Type B pancreatic cell (in vitro differentiated cells): ENCODE data around the gene TEX12. TPM values are rescaled to one million over a fixed set of nuclear protein-coding genes. Genes with fewer than 3 reads are reported as not detected.

Source experiments
- DNase-seq: peaks from one replicate; pipeline ENCODE4 v3.0.0; 2021; ENCODE audit warnings: mixed read lengths; ENCODE audit not compliant: unreplicated experiment; ENCODE audit errors: extremely low spot score
- H3K27ac Mint-ChIP-seq: 2 replicates; pipeline ENCODE4 v1.8.0; 2021; ENCODE audit warnings: mild to moderate bottlenecking, mixed read lengths
- H3K27me3 Mint-ChIP-seq: 2 replicates; pipeline ENCODE4 v1.8.0; 2021; ENCODE audit warnings: mixed read lengths
- H3K36me3 Mint-ChIP-seq: 2 replicates; pipeline ENCODE4 v1.8.0; 2021; ENCODE audit warnings: mixed read lengths
- H3K4me1 Mint-ChIP-seq: one replicate; pipeline ENCODE4 v1.8.0; 2021; ENCODE audit warnings: mixed read lengths; ENCODE audit not compliant: unreplicated experiment
- H3K4me3 Mint-ChIP-seq: 2 replicates; pipeline ENCODE4 v1.8.0; 2021; ENCODE audit warnings: mild to moderate bottlenecking, mixed read lengths
- H3K9me3 Mint-ChIP-seq: 2 replicates; pipeline ENCODE4 v1.8.0; 2021; ENCODE audit warnings: mixed read lengths
- long read RNA-seq: library from polyadenylated mRNA; unstranded; transcript quantifications from one replicate; pipeline ENCODE4 v2.0.0, GENCODE V29; 2020
- total RNA-seq: library from RNA; stranded (reverse); gene quantifications from 2 replicates; pipeline ENCODE4 v1.2.1, GENCODE V29; 2021; ENCODE audit warnings: low replicate concordance
- TF ChIP-seq, protein P1 (sequence below): fragments of 200-600 bp; sonication (generic); conservative IDR thresholded peaks from 2 replicates; pipeline ENCODE4 v1.5.0; 2021; ENCODE audit warnings: antibody characterized with exemption, mild to moderate bottlenecking

The TEX12 gene, protein sequence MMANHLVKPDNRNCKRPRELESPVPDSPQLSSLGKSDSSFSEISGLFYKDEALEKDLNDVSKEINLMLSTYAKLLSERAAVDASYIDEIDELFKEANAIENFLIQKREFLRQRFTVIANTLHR
- not detected in 2 replicates for total RNA-seq
- long read RNA-seq: 0 reads

DNA sequence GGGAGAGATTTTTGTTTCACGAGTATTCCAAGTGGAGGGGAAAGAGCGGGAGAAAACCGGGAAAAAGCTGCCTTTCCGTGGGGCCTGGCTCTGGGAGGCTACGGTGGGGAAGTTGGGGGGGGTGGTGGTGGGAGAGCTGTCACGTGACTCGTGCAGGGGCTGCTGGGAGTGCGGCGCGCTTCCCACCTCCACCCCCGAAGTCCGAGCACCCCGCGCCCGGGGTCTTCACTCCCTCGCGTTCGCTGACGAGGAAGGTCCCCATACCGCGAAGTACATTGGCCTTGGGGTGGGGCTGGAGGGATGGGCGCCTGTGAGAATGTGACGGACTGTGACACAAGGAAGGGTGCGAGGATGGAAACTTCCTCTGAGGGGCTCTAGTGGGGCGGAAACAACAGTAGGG lies at the start of gene TEX12:
TSS of gene TEX12 (plus strand) at position 228 of the 400 bp plus-strand sequence. CDS start 1,897 bp downstream, outside the sequence.
- Mint-ChIP-seq H3K36me3 (no peaks in the 10 kb centered on the region), H3K4me3 (no peak within 1 kb of the TSS), H3K4me1 (no peaks in the 10 kb centered on the region), H3K27ac (no peak within 1 kb of the TSS), H3K9me3 (peaks cover 5% of the 10 kb centered on the region), H3K27me3 (peaks cover 3% of the 10 kb centered on the region)
- DNase-seq: no peak
- TF ChIP-seq, protein P1, sequence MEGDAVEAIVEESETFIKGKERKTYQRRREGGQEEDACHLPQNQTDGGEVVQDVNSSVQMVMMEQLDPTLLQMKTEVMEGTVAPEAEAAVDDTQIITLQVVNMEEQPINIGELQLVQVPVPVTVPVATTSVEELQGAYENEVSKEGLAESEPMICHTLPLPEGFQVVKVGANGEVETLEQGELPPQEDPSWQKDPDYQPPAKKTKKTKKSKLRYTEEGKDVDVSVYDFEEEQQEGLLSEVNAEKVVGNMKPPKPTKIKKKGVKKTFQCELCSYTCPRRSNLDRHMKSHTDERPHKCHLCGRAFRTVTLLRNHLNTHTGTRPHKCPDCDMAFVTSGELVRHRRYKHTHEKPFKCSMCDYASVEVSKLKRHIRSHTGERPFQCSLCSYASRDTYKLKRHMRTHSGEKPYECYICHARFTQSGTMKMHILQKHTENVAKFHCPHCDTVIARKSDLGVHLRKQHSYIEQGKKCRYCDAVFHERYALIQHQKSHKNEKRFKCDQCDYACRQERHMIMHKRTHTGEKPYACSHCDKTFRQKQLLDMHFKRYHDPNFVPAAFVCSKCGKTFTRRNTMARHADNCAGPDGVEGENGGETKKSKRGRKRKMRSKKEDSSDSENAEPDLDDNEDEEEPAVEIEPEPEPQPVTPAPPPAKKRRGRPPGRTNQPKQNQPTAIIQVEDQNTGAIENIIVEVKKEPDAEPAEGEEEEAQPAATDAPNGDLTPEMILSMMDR: no peak

DNA sequence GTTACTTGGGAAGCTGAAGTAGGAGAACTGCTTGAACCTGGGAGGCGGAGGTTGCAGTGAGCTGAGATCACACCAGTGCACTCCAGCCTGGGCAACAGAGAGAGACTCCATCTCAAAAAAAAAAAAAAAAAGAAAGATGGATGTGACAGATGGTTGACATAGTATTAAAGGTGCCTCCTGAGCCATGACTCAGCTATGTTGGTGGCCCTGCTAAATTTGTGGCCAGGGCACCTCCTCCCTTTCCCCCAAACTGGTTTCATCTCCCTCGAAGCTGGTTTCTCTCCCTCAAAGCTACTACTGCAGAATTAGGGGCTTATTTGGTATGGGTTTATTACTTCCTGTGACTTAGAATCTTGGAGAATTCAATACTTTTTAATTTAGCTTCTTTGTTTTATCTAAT lies 49.0 kb upstream of the TEX12 start:
- no peak for DNase-seq
- TF ChIP-seq, protein P1: no peak
- H3K4me1 Mint-ChIP-seq: no peaks in the 10 kb centered on the region
- no peaks in the 10 kb centered on the region for H3K27me3 Mint-ChIP-seq
- H3K4me3 Mint-ChIP-seq: no peak overlapping the region
- H3K27ac Mint-ChIP-seq: no peak overlapping the region
- H3K9me3 Mint-ChIP-seq: no peaks in the 10 kb centered on the region
- H3K36me3 Mint-ChIP-seq: peaks cover 7% of the 10 kb centered on the region

DNA sequence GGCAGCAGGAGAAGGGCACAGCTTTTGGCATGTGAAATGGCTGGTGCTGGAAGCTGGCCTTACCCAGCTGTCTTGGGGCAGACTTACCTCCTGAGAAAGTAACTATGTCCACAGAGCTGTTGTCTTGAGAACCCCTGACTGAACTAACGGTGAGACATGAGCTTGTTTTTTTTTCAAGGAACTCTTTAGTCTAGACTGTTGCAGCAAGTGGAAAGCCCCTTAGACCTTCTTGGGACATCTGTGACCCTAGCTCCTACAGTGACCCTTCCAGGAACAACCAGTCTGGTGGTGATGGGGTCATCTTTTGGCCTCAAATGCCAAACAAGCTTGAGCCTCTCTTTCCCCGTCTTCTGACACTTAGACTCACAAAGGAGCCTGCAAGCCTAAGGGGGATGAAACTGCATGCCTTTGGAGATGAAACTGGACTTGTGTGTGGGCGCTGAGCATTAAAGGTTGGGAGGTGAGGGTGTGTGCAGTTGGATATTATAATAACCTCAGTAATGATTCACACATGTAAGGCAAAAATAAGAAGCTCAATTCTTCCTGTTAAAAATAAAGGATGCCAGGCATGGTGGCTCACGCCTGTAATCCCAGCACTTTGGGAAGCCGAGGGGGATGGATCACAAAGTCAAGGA lies 45.1 kb upstream of the TEX12 start:
- Mint-ChIP-seq H3K4me1 (no peaks in the 10 kb centered on the region), H3K27ac (no peak overlapping the region), H3K4me3 (no peak overlapping the region), H3K36me3 (peaks cover 4% of the 10 kb centered on the region), H3K9me3 (no peaks in the 10 kb centered on the region), H3K27me3 (no peaks in the 10 kb centered on the region)
- no peak for DNase-seq
- TF ChIP-seq, protein P1: no peak

DNA sequence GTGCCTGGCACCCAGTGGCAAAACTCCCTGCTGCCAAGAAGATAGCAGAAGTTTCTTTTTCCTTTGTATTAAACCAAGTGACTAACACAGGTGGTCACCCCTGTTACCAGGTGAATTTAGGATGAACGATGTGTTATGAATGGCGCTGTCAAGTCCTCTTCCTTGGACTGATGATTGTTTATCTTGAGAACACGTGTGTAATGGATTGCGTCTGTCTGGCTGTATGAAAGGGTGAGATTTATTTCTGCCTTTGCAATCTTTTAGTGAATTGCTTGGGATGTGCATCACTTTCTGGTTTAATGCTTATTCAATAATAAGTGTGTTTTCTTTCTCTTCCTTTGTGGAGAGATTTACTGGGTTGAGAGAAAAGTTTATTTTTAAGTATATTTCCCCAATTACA lies 44.0 kb upstream of the TEX12 start:
- Mint-ChIP-seq H3K27ac (no peak overlapping the region), H3K27me3 (no peaks in the 10 kb centered on the region), H3K4me3 (no peak overlapping the region), H3K9me3 (no peaks in the 10 kb centered on the region), H3K4me1 (no peaks in the 10 kb centered on the region), H3K36me3 (peaks cover 3% of the 10 kb centered on the region)
- TF ChIP-seq, protein P1: no peak
- no peak for DNase-seq

DNA sequence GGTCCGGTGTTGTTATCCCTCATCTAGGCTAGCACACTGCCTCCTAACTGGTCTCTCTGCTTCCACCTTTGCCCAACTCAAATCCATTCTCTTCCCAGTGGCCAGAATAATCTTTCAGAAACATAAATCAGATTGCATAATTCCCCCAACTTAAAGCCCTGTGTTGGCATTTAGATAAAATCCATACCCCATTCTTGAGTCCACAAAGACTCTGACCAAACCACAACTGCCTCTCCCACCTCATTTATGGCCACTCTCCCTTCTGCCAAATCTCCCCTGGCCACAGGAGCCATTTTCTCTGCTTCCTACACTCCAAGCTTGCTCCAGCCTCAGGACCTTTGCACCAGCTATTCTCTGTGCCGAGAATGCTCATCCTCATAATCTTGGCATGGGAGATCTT lies 40.1 kb upstream of the TEX12 start:
- Mint-ChIP-seq H3K36me3 (no peaks in the 10 kb centered on the region), H3K4me1 (peaks cover 6% of the 10 kb centered on the region), H3K9me3 (no peaks in the 10 kb centered on the region), H3K27me3 (peaks cover 9% of the 10 kb centered on the region), H3K4me3 (no peak overlapping the region), H3K27ac (no peak overlapping the region)
- TF ChIP-seq, protein P1: no peak
- DNase-seq: no peak
